HG02840 (cell line): ENCODE results near the gene ZMIZ1.

Experiments used
- ATAC-seq: cut with Tn5 transposase; IDR thresholded peaks from one replicate; pipeline ENCODE4 v1.9.1; 2021; ENCODE audit warnings: mild to moderate bottlenecking, moderate library complexity, moderate number of reproducible peaks; ENCODE audit not compliant: unreplicated experiment, low FRiP score

The ZMIZ1 gene

DNA sequence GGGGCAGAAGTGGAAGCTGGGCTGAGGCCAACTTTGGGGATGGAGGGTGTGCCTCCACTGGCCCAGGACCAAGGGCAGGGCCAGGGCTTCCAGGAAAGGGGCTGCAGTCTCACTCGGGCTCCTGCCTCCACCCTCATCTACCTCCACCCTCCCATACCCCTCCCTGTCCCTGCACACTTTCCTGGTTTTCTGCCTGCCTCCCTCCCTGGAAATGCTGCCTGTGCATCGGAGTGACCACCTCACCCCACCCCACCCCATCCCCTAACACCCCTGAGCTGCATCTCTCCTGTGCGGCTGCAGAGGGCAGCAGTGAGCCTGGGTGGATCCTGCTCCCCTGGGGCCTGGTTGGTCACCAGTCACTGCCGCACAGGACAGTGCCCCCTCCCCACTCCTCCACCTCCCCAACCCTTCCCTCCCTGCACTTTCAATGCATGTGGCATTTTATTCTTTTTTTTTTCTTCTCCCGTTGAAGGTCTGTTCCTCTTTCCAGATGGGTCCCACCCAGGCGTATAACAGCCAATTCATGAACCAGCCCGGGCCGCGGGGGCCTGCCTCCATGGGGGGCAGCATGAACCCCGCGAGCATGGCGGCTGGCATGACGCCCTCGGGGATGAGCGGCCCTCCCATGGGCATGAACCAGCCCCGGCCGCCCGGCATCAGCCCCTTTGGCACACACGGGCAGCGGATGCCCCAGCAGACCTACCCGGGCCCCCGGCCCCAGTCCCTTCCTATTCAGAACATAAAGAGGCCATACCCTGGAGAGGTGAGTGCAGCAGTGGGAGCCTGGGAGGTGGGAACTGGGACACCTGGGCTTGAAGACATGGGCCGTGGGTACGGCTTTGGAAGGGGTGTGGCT is 224.4 kb downstream of the ZMIZ1 start:
- no peak for ATAC-seq

- no peak for ATAC-seq
Observed at GRCh38 chr10:79293841-79294581, 225.2 kb downstream of the ZMIZ1 start.

- ATAC-seq = no peak
Observed at GRCh38 chr10:79295563-79295962, 226.8 kb downstream of the ZMIZ1 start.

GRCh38 chr10:79296431-79296830 is 227.7 kb downstream of the ZMIZ1 start:
- no peak for ATAC-seq

DNA sequence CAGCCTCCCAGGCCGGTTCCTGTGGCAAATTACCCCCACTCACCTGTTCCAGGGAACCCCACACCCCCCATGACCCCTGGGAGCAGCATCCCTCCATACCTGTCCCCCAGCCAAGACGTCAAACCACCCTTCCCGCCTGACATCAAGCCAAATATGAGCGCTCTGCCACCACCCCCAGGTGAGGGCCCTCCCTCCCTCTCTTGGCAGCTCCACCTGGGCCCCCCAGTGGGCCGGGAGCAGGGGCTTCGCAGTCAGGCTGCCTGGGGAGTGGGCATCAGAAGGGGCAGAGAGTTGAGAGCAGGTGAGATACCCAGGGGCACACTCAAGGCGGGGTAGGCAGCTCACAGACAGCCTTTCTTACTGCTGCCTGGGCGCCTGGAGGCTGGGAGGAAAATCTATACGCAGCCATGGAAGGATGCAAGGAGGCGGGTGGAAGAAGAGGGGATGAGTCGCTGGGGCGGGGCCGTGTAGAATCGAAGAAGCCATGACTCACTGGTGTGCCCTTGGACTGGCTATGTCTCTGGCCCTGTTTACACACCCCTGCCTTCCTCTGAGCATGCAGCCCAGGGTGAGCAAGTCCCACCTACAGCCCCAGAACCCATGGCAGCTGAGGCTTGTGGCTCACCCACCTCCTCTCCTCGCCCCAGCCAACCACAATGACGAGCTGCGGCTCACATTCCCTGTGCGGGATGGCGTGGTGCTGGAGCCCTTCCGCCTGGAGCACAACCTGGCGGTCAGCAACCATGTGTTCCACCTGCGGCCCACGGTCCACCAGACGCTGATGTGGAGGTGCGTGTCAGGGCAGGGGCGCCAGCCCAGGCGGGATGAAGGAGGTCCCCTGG is 229.9 kb downstream of the ZMIZ1 start:
- ATAC-seq = no peak

DNA sequence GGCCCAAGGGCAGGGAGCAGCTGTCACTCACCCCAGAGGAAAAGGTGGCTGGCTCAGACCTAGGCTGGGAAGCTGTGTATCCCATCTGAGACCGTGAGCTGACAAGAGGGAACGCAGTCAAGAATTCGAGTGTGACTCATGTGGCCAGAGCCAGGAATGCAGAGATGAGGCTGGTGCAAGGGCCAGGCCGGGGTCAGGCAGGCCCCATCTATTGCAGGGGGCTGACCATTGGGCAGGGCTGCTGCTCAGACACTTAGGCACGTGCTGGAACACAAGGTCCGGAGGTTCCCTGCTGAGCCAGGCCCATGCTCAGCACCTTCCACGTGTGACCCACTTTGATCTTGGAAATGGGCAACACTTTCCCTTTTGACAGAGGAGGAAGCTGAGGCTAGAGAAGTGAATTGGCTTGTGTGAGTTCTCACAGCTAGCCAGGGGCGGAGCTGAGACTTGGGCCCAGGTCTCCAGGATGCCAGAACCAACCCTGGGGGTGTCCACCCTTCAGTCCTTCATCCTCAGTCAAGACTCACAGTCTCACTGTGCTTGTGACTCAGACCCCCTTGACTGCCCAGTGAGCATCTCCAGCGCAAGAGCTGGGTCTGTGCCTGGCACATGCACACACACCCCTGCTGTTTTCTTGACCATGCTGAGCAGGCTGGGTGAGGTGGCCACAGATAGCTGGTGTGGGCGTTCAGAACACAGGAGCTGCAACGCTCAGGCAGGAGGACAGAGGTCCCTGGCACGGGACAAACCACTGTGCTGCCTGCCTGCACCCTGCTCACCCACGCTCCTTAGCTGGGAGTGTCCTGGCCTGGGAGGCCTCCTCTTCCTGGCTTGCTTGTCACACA is 230.9 kb downstream of the ZMIZ1 start:
- ATAC-seq = no peak

GRCh38 chr10:79300711-79301110 is 231.9 kb downstream of the ZMIZ1 start:
- ATAC-seq = no peak

GRCh38 chr10:79301754-79302530 is 233.2 kb downstream of the ZMIZ1 start:
- ATAC-seq = no peak

DNA sequence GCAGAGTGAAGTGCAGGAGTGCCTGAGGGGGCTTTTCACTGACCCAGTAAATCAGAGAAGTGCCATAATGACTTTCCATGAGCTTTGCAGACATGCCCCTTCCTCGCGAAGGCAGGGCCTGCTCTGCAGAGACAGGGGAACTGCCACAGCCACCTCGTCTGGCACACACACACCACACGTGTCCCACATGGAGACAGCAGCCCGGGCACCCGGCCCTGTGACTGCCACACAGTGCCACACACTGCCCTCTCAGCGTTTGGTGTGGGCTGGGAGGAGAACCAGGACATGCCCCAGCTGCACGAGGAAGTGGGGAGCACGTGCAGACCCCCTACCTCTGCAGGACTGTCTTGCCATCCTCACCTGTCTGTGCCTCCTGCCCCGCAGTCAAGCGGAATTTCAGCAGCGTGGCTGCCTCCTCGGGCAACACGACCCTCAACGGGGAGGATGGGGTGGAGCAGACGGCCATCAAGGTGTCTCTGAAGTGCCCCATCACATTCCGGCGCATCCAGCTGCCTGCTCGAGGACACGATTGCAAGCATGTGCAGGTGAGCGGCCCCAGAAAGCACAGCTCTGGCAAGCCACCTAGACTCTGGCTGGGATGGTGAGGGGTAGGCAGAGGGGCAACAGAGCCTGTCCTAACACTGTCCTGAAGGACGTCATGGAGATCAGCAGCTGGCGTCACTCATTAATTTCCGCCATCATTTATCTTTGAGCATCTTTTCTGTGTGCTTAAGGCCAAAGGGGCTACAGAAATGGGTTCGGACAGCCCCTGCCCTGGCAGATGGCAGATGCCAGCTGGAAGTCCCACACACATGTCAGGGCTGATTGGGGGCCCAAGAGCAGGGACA is 235.1 kb downstream of the ZMIZ1 start:
- ATAC-seq = no peak

DNA sequence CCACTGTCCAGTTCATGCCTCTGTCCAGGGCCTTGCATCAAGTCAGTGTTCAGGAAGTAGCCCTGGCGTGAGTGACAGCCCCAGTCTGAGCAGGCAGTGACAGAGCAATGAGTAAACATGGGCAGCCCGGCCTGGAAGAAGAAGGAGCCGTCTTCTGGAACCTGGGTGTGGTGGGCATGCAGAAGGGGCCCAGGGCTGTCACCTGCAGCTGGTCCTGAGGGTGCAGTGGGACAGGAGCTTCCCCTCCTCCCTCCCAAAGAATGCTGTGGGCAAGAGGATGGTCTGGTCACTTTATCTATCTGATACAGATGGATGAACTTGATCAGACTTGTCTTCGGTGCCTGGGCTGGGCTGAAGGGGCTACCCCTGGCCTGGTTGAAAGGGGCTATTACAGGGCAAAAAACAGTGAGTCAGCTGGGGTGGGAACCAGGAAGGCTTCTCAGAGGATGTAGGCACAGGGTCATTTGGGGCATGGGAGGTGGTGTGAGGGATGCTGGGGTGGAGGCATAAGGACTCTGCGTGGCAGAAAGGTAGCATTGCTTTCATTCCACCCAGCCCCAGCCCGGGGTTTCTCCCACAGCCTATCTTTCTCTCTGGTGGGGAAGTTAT is 235.8 kb downstream of the ZMIZ1 start:
- ATAC-seq = no peak

- ATAC-seq = no peak
Observed at GRCh38 chr10:79305515-79305914, 236.7 kb downstream of the ZMIZ1 start.

GRCh38 chr10:79305988-79306387 is 237.2 kb downstream of the ZMIZ1 start:
- ATAC-seq = no peak

GRCh38 chr10:79306644-79307220 is 238.0 kb downstream of the ZMIZ1 start:
- no peak for ATAC-seq

GRCh38 chr10:79308016-79308415 is 239.2 kb downstream of the ZMIZ1 start:
- no peak for ATAC-seq

GRCh38 chr10:79308969-79309665 is 240.4 kb downstream of the ZMIZ1 start:
- no peak for ATAC-seq

- no peak for ATAC-seq
Observed at GRCh38 chr10:79310200-79310865, 241.6 kb downstream of the ZMIZ1 start.
